NB4 (cell line): ENCODE data around the gene AGAP1.
A peak's percentile ranks its signal among the peaks of the same experiment; 100 is the strongest.

Source experiments
- DNase-seq: peaks from one replicate; pipeline ENCODE4 v3.0.0; 2010; ENCODE audit warnings: low read depth
- H3K4me3 ChIP-seq: one replicate; pipeline ENCODE4 v1.5.1; 2011; ENCODE audit warnings: mild to moderate bottlenecking, low read depth, low read length, moderate library complexity
- MAX ChIP-seq: IDR thresholded peaks from 2 replicates; pipeline ENCODE4 v1.6.1; 2011; ENCODE audit warnings: low read depth, low read length
- MYC ChIP-seq: IDR thresholded peaks from 2 replicates; pipeline ENCODE4 v1.6.1; 2011; ENCODE audit warnings: low read depth, low read length
- POLR2A ChIP-seq: IDR thresholded peaks from 2 replicates; pipeline ENCODE4 v1.6.1; 2011; ENCODE audit warnings: mild to moderate bottlenecking; ENCODE audit not compliant: insufficient read length; ENCODE audit errors: extremely low read depth
- TF ChIP-seq, protein P1 (sequence below): IDR thresholded peaks from one replicate; pipeline ENCODE4 v1.5.1; 2012; ENCODE audit warnings: low read depth, low read length

Gene AGAP1

DNA sequence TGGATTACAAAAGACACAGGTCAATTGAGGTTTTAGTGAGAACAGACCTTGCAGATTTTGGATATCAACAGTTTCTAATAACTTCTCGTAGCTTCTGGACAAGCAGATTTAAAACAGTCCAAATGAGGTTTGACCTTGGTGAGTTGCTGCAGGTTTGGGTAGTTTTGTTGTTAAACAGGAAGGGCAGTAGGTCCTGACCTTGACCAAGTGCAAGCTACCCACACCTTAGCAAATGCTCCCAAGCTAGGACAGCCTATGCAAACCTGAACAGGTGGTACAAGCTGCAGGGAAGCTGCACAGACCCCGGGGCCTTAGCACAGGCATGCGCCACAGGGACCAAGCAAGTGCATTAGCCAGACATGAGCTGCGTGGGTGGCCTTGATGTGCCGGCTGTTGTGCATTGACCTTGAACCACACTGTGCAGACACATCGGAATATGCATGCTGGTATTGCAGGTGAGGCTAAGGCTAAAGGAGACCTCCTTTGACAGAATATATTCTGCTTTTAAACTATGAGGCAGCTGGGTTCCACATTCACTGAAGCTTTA lies 40.2 kb upstream of the AGAP1 start:
- no peak for DNase-seq
- TF ChIP-seq, protein P1, sequence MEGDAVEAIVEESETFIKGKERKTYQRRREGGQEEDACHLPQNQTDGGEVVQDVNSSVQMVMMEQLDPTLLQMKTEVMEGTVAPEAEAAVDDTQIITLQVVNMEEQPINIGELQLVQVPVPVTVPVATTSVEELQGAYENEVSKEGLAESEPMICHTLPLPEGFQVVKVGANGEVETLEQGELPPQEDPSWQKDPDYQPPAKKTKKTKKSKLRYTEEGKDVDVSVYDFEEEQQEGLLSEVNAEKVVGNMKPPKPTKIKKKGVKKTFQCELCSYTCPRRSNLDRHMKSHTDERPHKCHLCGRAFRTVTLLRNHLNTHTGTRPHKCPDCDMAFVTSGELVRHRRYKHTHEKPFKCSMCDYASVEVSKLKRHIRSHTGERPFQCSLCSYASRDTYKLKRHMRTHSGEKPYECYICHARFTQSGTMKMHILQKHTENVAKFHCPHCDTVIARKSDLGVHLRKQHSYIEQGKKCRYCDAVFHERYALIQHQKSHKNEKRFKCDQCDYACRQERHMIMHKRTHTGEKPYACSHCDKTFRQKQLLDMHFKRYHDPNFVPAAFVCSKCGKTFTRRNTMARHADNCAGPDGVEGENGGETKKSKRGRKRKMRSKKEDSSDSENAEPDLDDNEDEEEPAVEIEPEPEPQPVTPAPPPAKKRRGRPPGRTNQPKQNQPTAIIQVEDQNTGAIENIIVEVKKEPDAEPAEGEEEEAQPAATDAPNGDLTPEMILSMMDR, result no peak
- TF ChIP-seq POLR2A (no peak), MAX (no peak), MYC (no peak)
- H3K4me3 ChIP-seq, result no peak overlapping the region

DNA sequence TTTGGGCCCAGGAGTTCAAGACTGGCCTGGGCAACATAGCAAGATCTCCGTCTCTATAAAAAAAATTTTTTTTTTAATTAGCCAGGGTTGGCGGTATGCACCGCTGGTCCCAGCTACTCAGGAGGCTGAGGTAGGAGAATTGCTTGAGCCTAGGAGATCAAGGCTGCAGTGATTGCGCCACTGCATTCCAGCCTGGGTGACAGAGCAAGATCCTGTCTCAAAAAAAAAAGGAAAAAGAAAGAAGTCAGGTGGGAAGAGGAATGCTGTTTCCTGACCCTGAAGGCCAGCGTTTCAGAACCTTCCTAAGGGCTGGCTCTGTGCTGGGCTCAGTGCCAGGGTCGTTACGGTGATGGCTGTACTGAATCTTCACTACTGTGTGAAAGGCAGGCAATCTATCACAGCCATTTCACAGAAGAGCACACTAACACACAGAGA lies 35.0 kb upstream of the AGAP1 start:
- DNase-seq, result no peak
- no peak for TF ChIP-seq MYC
- TF ChIP-seq, protein P1, result no peak
- TF ChIP-seq MAX, result no peak
- no peak for TF ChIP-seq POLR2A
- no peak overlapping the region for H3K4me3 ChIP-seq

DNA sequence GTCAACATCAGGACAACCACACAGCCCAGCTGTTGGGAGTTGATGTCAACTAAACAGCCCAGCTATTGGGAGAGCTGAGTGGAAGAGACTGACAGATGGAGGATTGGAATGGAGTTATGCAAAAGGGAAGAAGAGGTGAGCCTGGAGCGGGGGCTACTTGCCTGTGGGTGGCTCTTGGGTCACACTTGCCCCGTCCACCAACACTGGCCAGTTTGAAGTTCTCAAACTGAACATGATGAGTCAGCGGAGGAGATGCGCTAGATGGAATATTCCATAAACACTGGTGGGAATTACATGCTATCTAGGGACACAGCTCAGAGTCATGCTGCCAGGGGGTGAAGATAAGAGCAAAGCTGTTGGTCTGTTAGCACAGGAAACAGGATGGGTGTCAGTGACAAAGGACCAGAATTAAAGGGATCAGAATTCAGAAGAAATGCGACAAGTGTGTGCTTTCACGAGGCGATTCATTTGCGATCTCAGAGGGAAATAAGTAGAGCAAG lies 33.2 kb upstream of the AGAP1 start:
- DNase-seq, result no peak
- TF ChIP-seq, protein P1, result no peak
- TF ChIP-seq POLR2A (no peak), MAX (no peak), MYC (no peak)
- H3K4me3 ChIP-seq, result no peak overlapping the region

DNA sequence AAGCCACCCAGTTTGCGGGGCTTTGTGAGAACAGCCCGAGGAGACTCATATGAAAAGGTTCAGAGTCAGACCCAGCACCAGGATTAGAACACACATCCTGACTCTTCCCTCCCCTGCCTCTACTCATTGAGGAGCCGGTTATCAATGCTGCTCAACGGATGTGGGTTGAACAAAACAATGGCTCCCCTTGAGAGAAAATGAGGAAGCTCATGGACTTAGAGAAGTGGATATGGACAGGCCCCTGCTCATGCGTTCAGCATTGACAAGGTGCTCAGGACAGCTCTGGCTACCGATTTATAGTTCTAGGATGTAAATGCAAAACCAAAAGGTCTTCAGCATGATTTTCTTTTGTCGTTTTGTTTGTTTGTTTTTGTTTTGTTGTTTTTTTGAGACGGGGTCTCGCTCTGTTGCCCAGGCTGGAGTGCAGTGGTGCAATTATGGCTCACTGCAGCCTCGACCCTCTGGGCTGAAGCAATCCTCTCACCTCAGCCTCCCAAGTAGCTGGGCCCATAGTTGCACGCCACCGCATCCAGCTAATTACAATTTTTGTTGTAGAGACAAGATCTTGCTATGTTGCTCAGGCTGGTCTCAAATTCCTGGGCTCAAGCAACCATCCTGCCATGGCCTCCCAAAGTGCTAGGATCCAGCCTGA lies 32.0 kb upstream of the AGAP1 start:
- H3K4me3 ChIP-seq, result no peak overlapping the region
- DNase-seq, result peak; percentile 38
- TF ChIP-seq, protein P1, result no peak
- TF ChIP-seq MAX (no peak), MYC (no peak), POLR2A (no peak)

DNA sequence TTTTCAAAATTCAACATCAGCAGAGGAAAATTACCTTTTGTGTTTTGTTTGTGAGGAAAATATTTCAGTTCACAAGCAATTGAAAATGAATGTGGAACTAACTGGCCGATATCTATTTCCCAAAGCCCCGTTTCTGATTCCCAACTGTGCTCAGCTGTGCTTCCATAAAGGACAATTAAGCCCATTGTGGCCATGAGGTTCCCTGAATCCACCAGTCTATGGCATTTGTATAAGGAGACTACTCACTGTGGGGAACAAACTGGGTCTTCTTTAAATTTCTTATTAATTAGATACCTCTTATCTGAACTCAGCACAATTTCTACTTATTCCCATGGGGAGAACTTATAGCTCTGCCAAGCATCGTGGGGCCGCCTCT lies 31.4 kb upstream of the AGAP1 start:
- TF ChIP-seq MYC (no peak), POLR2A (no peak), MAX (no peak)
- TF ChIP-seq, protein P1, result no peak
- H3K4me3 ChIP-seq, result no peak overlapping the region
- DNase-seq, result no peak
